Islet of Langerhans (tissue), 1 donor: ENCODE data around the gene COPS7A.

ENCODE experiments used
- FAIRE-seq: peaks from one replicate; lab custom pipeline; 2011; peaks lifted over from hg19 to GRCh38; lab: Jason Lieb, UNC

COPS7A gene

DNA sequence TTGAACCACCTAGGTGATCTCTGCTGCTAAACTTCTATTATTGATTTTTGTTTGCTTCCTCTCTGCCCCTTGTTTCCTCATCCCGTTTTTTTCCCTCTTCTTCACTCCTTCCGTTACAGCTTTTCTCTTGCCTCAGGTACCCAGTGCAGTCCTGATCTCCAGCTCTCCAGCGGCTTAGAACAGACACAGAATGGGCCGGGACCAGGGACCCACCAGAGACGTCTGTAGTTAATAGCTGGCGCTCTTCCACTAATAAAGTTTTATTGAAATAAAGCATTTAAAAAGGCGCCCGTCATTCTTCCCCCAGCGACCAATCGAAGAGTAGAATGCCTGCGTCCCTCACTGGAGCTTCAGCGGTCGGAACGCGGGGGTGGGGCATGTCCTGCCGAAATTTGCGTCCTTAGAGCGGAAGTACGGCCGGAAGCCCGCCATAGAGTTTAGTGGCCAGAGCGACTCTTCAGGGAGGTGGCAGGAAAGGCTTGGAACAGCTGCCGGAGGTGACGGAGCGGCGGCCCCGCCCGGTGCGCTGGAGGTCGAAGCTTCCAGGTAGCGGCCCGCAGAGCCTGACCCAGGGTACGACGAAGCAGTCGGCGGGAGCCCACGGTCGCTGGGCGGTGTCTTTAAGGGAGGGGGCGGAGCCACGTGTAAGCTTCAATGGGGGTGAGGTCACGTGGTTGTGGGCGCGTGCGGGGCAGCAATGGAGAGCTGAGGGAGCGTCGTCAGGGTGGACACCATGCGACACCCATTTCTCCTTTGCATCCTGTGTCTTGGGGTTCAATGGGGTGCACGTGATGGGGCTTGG is at the start of gene COPS7A:
TSS of gene COPS7A (plus strand) at position 440 of the 802 bp plus-strand sequence. CDS start 611 bp downstream, outside the sequence.
- FAIRE-seq, result peak; percentile 77

- FAIRE-seq, result no peak
Measured at GRCh38 chr12:6676962-6677361, 46.9 kb upstream of the COPS7A start.

DNA sequence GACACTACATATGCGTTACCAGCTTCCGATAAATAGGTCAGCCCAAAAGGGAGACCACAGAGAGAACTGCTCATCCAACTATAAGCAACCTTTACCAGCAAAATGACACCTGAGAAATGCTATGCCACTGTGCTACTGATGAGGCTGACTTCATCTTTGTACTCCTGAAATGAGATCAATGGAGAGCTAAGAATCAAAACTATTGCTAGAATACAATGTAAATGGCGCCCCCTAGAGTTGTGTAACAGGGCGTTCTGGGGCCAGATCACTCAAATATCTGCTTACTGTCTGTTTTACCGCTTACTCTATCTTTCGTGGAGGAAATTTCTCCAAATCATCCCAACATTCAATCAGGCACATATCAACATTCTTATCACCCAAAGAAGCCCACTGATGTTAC is 39.2 kb upstream of the COPS7A start:
- no peak for FAIRE-seq

GRCh38 chr12:6685814-6686213 is 38.0 kb upstream of the COPS7A start:
- no peak for FAIRE-seq

GRCh38 chr12:6688543-6688998 is 35.3 kb upstream of the COPS7A start:
- FAIRE-seq, result no peak

DNA sequence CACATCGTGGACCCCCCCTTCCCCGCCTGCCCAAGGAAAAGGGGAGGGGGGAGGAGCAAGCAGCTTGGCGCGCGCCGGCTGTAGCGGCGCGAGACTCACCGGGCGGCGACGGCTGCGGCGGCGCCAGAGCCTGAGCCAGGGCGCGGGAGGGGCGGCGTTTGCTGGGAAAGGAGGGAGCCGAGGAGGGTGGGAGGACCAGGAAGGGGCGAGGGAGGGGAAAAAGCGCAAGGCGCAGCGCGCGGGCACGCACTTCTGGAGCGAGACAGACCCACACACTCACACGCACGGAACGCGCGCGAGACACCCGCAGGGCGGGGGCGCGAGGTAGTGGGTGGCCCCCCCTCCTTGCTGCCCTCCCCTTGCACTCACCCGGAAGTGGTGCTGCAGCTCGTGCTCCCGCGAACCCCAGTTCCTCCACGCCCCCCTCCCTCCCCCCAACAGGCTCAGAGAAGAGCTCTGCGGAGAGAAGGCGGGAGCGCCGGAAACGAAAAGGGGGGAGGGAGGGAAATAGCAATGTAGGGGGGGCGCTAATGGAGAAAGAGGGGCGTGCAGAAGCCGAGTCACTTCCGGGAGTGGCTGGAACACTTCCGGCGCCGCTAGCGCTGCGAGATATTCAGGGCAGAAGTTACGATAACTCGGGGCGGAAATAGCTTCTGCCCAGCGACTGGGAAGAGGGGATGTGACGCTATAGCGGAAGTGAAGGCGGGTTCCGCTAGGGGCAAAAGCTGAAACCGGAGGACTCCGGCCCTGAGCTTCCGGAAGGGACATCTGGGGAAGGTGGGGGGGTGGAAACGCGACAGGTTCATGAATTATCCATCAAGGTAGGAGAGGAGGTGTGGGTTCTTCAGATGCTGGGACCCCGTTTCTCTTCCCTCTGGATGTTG is 34.6 kb upstream of the COPS7A start, which contains the start of gene ZNF384:
TSS of gene ZNF384 (minus strand) at position 377 of the 884 bp plus-strand sequence. CDS start 9,855 bp downstream, outside the sequence.
- FAIRE-seq, result peak; percentile 99

GRCh38 chr12:6691473-6691872 is 32.4 kb upstream of the COPS7A start:
- no peak for FAIRE-seq

DNA sequence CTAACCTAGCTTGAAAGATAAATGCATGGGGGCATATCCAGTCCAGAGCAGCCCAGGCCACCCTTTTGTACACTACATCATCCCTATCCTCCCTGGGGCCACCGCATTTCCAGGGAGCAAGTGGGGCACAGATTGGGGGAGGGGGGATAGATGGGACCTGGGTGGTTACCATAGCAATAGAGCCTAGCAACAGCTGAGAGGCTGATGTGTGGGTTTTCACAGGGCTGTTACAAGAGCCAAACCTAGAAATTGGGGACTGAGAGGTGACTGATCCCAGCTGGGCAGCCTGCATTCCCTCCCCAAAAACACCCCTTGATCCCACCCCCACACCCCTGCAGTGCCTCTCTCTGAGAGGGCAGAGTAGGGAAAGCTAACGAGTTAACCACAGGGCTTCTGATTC is 31.0 kb upstream of the COPS7A start:
- no peak for FAIRE-seq

DNA sequence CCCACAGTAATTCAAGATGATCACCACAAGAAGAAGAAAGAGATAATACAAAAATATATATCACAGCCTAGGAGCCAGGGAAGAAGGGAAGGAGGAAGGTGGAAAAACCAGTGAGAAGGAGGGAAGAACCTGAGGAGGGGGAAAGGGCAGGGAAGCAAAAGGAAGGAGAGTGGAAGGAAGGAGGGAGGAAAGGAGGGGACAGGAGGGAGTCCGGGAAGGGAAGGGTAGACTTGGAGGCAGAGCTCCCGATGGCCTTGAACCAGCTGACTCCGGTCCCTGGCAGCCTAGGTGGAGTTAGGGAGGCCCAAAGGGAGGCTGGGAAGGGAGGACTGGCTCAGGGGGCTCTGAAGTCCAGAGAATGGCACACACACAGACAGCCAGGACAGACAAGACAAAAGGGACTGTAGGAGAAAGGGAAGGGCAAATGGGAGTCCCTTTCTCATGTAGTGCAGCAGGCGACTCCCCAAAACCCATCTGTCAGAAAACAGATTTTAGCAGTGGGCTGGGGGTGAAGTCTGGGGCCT is 30.0 kb upstream of the COPS7A start:
- no peak for FAIRE-seq

DNA sequence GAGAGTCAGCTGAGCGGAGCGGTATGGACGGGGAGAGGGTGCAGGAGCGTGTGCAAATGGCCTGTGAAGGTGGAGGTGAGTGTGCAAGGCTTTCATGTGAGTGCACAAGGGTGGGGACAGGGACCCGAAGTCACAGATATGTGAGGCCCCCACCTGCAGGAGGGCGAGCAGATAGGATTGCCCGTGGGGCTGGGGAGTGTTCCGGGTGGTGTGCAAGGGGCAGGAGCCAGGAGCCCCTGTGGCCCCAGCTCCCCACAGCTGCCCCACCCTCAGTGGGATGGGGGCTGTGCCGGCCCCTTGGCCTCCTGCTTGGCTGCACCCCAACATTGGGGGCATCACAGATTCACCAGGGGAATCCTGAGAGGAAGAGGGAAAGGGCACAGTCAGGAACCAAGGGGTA is 29.1 kb upstream of the COPS7A start:
- no peak for FAIRE-seq

GRCh38 chr12:6695313-6696045 is 28.4 kb upstream of the COPS7A start:
- FAIRE-seq, result no peak

DNA sequence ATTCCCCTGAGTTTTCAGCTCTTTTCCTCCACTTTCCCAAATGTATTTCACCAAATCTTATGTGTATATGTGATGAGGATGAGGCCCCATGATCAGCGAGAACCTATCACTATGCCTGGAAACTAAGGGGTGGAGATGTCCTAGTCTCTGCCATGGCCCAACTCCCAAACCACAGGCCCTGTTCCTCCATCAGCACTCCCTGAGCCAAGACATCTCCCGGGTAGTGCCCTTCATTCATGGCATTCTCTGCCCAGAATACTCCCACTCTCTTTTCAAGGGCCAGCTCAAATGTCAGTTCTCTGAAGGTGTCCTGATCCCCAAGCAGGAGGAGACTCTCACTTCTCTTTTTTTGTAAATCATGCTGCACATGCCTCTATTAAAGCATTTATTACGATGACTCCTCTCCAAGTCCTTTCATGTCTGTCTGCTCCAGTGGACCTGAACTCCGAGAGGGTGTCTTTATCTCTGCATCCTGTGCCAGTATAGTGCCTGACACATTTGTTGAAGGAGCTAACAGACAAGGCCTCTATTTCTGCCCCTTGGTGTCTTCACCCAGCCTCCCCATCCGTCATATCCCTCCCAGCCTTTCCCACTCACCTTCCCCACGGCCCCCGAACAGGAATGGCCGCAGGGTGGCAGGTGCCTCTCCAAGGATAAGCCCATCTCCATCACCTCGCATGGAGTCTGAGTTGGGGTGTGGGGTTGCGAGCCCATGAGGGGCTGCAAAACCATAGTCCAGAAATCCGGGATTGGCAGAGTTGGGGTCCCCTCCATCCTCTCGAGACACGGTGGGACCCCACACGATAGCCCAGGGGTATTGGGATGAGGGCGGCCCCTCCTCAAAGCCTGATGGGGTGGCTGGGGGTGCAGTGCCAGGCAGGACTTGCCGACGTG is 26.9 kb upstream of the COPS7A start:
- no peak for FAIRE-seq

- FAIRE-seq, result no peak
Measured at GRCh38 chr12:6697584-6698351, 26.1 kb upstream of the COPS7A start.

DNA sequence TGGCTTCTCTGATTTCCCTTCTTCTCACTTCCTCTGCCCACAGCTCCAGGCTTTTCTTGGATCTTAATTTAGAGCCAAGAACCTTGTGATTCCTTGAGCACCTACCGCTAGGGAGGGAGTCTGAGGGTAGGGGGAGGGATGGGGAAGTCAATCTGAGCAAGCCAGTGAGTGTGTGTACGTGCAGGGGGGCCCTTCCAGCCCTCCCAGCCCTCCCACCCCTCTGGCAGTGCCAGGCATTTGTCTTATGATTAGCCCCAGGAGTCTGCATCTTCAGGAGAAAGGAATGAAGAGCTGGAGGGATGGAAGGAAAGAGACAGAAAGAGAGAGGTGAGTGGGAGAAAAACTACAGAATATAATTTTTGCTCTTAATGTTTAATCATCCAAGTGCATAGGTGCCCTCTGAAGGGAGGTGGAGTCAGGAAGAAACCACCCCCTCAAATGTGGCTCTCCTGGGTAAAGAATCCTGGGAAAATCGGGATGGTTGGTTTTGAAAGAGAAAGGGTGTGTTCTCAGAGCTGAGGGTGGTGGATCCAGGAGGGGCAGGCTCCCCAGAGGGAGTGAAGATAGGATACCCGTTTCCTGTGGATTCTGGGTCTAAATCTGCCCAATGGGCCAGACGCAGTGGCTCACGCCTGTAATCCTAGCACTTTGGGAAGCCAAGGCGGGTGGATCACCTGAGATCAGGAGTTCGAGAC is 25.3 kb upstream of the COPS7A start:
- FAIRE-seq, result no peak

DNA sequence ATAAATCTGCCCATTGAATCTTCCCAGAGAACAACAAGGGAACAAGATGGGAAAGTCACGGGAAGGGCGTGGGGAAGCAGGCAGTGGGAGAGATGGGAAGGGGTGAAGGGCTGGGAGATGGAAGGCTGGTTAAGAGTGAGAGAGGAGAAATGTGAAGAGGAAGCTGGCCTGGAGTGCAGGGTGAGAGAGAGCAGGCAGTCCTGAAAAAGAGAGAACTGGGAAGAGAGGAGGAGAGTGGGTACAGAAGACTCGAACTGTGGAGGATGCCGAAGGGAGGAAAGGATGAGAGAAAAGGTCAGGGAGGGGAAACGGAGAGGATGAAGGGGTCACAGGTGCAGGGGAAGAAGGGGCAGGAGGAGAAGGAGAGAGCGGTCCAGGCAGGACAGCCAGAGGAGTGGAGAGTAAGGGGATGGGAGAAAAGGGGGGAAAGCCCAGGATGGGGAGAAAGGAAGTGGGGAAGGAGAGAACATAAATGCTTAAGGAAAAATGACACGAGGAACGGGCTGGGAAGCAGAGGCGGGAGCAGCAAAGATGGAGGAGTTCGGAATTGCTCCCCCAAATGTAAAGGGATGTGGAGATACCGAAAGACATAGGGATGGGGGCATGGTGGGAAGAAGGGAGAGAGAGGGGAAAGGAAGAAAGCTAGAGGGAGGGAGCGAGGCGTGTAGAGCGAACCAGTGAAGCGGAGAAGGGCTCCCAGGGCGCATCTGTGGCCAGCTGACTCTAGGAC is 24.4 kb upstream of the COPS7A start:
- FAIRE-seq, result no peak

GRCh38 chr12:6699989-6700645 is 23.7 kb upstream of the COPS7A start:
- no peak for FAIRE-seq

DNA sequence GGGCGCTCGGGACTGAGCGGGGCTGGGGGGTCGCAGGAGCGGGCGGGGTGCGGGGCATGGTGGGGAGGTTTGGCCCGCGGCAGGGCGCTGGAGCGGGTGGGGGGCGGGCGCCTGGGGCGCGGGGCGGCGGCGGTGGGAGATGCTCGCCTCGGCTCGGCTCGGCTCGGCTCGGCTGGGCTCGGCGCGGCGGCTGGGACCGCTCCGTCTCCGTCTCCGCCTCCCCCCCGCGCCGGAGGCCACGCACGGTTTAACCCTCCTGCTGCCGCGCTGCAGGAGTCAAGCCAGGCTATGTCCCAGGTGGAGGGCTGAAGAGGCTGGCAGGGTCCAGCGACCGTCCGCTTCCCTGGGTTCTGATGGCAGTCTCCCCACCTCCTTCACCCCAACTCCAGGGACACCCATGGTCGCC is 23.2 kb upstream of the COPS7A start, which contains the start of gene PIANP:
TSS of gene PIANP (minus strand) at position 170 of the 406 bp plus-strand sequence. CDS start 2,754 bp downstream, outside the sequence.
- FAIRE-seq, result no peak

DNA sequence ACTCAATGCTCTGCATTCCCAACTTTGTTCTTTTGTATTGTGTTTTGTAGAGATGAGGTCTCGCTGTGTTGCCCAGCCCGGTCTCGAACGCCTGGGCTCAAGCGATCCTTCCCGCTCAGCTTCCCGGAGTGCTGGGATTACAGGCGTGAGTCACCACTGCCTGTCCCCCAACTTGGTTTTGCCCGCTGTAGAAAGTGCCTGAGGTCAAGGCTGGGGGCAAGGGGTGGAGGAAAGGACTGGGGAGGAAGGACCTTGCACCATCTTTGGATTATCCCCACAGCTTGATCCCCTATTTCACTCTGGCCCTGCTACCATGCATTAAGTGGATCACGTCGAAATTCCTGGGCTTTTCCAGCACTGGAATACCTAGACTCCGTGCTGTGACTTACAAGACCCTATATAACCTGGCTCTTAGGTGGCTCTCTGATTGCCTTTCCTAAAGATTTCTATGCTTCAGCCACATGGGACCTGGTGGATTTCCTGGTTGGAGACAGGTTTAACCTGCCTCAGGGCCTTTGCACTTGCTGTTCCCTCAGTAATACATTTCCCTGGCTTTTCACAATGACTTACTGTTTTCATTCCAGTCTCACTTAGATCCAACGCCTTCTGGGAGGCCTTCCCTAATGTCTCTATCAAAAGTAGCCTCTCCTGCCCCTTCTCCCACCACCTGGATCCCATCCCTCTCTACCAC is 22.6 kb upstream of the COPS7A start:
- no peak for FAIRE-seq
